ENCODE results near the gene PKLR.
A peak's percentile ranks its signal among the peaks of the same experiment; 100 is the strongest.
"Not testable (repeated sequence)": the region's sequence is repeated elsewhere in the genome, so short reads cannot be mapped to it uniquely, and the experiment has no call there.

PKLR gene

DNA sequence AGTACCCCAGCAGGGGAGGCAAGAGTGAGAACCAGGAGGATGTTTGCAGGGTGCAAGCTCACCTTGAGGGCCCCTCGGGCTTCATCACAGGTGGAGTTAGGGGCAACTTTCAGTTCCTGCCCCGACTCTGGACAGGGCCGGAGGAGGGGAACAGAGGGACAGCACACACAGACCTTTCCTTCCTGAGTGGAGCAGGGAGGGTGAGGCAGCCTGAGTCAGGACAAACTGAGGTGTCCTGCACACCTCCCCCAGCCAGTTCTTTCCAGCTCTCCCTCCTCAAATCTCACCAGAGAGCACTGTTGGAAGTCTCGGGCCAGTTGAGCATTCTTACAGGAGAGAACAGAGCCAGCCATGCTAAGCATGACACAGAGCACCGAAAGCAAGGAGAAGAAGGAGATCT lies 47.4 kb downstream of the PKLR start:
- no peak for DNase-seq (ENCODE audit: low read depth, low spot score)
- TF ChIP-seq EZH2 (IDR thresholded peaks at IDR 0.05) (no peak), FOXP2 (optimal IDR thresholded peaks at IDR 0.05; ENCODE audit: control extremely low read depth, extremely low read length, insufficient read depth) (no peak), POLR2AphosphoS5 (IDR thresholded peaks at IDR 0.05; ENCODE audit: borderline replicate concordance, low read depth, low read length) (no peak)
- Histone ChIP-seq H3K4me3 (peak overlapping the region; percentile 90), H3K27ac (no peak overlapping the region), H3K9ac (ENCODE audit: insufficient read length) (peak overlapping the region; percentile 75), H3K36me3 (ENCODE audit: insufficient read depth, low read length) (peaks cover 8% of the 10 kb centered on the region; the same call in 1 of the 2 replicates), H3K9me3 (ENCODE audit: low read depth, low read length) (no peaks in the 10 kb centered on the region)

DNA sequence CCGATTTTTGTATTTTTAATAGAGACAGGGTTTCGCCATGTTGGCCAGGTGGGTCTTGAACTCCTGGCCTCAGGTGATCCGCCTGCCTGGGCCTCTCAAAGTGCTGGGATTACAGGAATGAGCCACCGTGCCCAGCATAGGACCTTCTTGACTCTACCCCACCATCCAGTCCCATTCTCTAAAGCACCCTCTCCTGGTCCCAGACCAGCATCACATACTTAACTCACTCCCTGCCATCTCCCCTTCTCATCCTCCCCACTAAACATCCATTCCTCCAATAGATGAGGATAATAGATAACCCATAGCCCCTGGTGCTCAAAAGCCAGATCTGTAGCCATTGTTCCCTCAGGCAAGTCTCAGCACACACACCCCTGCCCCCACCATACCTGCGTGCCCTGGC lies 48.0 kb downstream of the PKLR start:
- no peak overlapping the region for H3K9ac ChIP-seq (ENCODE audit: insufficient read length)
- no peaks in the 10 kb centered on the region for H3K9me3 ChIP-seq (ENCODE audit: low read depth, low read length)
- H3K4me3 ChIP-seq: peak overlapping the region; percentile 90; the same call in 1 of the 2 replicates
- peaks cover 5% of the 10 kb centered on the region; the same call in 1 of the 2 replicates for H3K36me3 ChIP-seq (ENCODE audit: insufficient read depth, low read length)
- no peak for DNase-seq (ENCODE audit: low read depth, low spot score)
- no peak overlapping the region for H3K27ac ChIP-seq
- TF ChIP-seq EZH2 (IDR thresholded peaks at IDR 0.05) (no peak), FOXP2 (optimal IDR thresholded peaks at IDR 0.05; ENCODE audit: control extremely low read depth, extremely low read length, insufficient read depth) (no peak), POLR2AphosphoS5 (IDR thresholded peaks at IDR 0.05; ENCODE audit: borderline replicate concordance, low read depth, low read length) (no peak)

DNA sequence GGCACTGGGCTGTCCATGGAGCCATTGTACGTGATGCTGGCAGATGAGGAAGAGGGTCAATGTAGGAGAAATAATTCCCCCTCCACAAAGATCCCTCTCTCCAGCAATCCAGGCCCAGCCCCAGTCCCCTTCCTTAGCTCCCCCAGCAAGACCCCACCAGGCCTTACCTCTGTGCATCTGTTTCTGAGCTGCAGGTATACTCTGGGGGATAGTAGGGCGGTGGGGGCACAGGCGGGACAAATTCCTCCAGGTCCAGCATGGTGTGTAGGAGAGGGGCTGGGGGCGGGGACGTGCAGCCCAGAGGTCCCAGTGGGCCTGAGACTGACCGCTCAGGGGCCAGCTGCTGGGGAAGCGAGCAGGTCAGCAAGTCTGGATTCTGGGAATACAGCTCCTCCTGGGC lies 49.7 kb downstream of the PKLR start:
- Histone ChIP-seq H3K9me3 (ENCODE audit: low read depth, low read length) (no peaks in the 10 kb centered on the region), H3K36me3 (ENCODE audit: insufficient read depth, low read length) (peaks cover 7% of the 10 kb centered on the region; the same call in 1 of the 2 replicates), H3K4me3 (no peak overlapping the region), H3K27ac (no peak overlapping the region), H3K9ac (ENCODE audit: insufficient read length) (no peak overlapping the region)
- no peak for DNase-seq (ENCODE audit: low read depth, low spot score)
- TF ChIP-seq EZH2 (IDR thresholded peaks at IDR 0.05): no peak
- TF ChIP-seq POLR2AphosphoS5 (IDR thresholded peaks at IDR 0.05; ENCODE audit: borderline replicate concordance, low read depth, low read length): no peak
- no peak for TF ChIP-seq FOXP2 (optimal IDR thresholded peaks at IDR 0.05; ENCODE audit: control extremely low read depth, extremely low read length, insufficient read depth)

DNA sequence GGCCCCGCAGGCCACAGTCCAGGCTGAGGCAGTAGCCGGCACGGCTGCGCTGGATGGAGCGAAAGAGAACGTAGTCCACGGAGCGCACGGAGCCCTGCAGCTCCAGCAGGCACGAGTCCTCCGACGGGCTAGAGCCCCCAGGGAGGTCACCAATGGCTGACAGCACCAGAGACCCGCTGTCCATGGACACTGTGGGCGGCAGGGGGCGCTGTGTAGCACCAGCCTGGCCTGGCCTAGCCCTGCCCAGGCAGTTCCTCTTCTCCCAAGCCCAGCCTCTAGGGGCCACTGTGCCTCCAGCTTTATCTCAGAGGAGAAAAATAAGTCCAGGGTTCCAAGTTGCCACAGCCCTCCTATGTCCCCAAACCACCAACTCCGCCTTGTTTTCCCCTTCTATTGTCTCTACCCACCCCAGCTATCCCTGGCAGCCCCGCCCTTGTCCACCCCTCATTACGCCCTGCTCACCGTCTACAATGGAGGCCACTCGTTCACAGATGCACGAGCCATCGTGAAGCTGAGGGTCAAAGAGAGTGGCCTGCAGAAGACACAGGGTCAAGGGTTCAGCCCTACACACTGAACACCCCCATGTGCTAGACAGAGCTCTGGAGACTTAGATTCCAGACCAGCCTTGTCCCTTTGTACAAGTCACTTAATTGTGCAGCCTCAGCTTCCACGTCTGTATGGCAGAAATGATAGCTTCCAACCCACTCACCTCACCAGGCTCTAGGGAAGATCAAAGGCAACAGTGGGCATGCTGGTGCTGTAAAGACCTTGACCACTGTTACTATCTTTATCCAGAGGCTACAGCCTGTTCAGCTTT lies 50.4 kb downstream of the PKLR start:
- Histone ChIP-seq H3K9me3 (ENCODE audit: low read depth, low read length) (no peaks in the 10 kb centered on the region), H3K9ac (ENCODE audit: insufficient read length) (no peak overlapping the region), H3K4me3 (no peak overlapping the region), H3K36me3 (ENCODE audit: insufficient read depth, low read length) (peaks cover 7% of the 10 kb centered on the region; the same call in 1 of the 2 replicates), H3K27ac (no peak overlapping the region)
- DNase-seq (ENCODE audit: low read depth, low spot score): peak; percentile 82
- TF ChIP-seq FOXP2 (optimal IDR thresholded peaks at IDR 0.05; ENCODE audit: control extremely low read depth, extremely low read length, insufficient read depth): no peak
- no peak for TF ChIP-seq EZH2 (IDR thresholded peaks at IDR 0.05)
- no peak for TF ChIP-seq POLR2AphosphoS5 (IDR thresholded peaks at IDR 0.05; ENCODE audit: borderline replicate concordance, low read depth, low read length)

DNA sequence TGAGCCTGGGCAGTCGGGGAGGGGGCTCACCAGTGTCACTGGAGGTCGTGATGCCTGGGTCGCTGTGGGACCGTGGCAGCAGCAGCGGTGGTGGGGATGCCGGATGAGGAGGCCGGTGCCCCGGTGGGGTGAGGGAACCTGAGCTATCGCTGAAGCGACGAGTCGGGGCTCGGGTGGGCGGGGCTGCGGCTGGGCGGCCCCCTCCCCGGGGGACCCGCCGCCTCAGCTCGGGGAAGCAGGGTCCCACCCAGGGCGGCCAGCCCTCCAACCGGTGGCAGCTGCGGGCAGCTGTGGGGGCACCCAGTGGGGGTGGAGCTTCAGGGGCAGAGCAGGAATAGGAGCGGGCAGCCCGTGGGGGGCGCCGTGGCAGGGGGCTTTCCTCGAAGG lies 51.0 kb downstream of the PKLR start:
- no peak overlapping the region for H3K9ac ChIP-seq (ENCODE audit: insufficient read length)
- peaks cover 7% of the 10 kb centered on the region; the same call in 1 of the 2 replicates for H3K36me3 ChIP-seq (ENCODE audit: insufficient read depth, low read length)
- no peak overlapping the region for H3K27ac ChIP-seq
- no peaks in the 10 kb centered on the region for H3K9me3 ChIP-seq (ENCODE audit: low read depth, low read length)
- TF ChIP-seq FOXP2 (optimal IDR thresholded peaks at IDR 0.05; ENCODE audit: control extremely low read depth, extremely low read length, insufficient read depth) (no peak), POLR2AphosphoS5 (IDR thresholded peaks at IDR 0.05; ENCODE audit: borderline replicate concordance, low read depth, low read length) (no peak), EZH2 (IDR thresholded peaks at IDR 0.05) (no peak)
- DNase-seq (ENCODE audit: low read depth, low spot score): no peak
- no peak overlapping the region for H3K4me3 ChIP-seq

DNA sequence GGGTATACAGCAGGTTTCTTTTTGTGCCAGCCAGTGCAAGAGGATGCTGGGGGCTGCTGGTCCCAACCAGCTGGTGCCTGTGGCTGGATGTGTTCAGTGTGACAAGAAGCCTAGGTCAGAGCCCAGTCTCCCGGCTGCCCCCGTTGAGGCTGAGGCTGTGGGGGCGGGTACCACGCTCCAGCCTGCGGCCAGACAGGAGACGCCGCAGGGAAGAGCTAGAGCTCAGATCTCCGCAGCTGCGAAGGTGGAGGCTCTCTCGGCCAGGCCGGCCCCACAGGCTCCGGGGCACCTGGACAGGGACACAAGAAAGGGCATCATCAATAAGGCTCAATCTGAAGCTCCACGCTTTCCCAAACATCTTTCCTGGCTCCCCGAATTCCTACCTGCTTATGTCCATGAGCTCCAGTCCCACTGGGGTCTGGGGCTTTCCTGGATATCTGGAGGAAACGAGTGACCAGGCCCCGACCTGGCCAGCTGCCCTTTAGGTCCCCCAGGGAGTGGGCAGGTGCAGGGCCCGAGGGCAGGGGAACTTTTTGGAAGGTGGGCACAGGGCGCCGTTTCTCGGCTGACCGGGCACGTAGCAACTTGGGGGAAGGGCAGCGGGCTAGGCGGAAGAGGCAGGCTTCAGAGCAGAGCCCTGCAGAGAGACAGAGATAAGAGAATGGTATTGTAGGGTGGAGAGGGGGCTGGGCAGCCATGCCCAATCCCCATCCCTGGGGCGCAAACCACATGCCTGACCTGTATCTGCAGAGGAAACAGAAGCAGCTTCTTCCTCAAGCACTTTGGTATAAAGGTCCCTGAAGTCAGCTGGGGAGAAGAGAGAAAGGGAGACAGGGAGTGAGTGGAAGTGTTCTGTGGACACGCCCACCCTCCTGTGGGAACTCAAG lies 53.3 kb downstream of the PKLR start:
- Histone ChIP-seq H3K4me3 (no peak overlapping the region), H3K27ac (no peak overlapping the region), H3K36me3 (ENCODE audit: insufficient read depth, low read length) (peaks cover 7% of the 10 kb centered on the region; the same call in 1 of the 2 replicates), H3K9me3 (ENCODE audit: low read depth, low read length) (no peaks in the 10 kb centered on the region), H3K9ac (ENCODE audit: insufficient read length) (no peak overlapping the region)
- TF ChIP-seq EZH2 (IDR thresholded peaks at IDR 0.05) (no peak), POLR2AphosphoS5 (IDR thresholded peaks at IDR 0.05; ENCODE audit: borderline replicate concordance, low read depth, low read length) (no peak), FOXP2 (optimal IDR thresholded peaks at IDR 0.05; ENCODE audit: control extremely low read depth, extremely low read length, insufficient read depth) (no peak)
- DNase-seq (ENCODE audit: low read depth, low spot score): no peak

DNA sequence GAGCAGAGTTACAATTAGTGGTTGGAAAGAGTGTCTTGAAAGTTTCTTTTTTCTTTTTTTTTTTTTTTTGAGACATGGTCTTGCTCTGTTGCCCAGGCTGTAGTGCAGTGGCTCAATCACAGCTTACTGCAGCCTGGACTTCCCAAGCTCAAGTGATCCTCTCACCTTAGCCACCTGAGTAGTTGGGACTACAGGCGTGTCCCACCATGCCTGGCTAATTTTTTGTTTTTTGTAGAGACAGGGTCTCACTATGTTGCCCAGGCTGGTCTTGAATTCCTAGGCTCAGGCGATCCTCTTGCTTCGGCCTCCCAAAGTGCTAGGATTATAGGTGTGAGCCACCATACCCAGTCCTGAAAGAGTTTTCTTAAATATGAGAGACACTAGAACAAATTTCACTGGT lies 54.4 kb downstream of the PKLR start:
- not testable (repeated sequence) for DNase-seq (ENCODE audit: low read depth, low spot score); H3K9ac ChIP-seq (ENCODE audit: insufficient read length); H3K9me3 ChIP-seq (ENCODE audit: low read depth, low read length); H3K4me3 ChIP-seq; H3K27ac ChIP-seq; H3K36me3 ChIP-seq (ENCODE audit: insufficient read depth, low read length)

DNA sequence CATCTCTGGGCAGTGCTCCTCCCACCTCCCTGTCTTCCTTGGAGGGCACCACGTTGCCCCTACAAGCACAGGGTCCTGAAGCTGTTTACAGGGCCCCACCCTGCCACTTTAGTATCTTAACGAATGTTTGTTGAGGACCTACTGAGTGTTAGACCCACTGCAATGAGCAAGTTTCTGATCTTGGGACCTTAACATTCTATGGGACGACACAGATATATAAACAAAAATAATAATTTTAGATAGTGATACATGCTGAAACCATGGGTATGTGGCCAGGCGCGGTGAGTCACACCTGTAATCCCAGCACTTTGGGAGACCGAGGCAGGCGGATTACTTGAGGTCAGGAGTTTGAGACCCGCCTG lies 56.1 kb downstream of the PKLR start:
- Histone ChIP-seq H3K27ac (peak overlapping the region; percentile 98), H3K9me3 (ENCODE audit: low read depth, low read length) (no peaks in the 10 kb centered on the region), H3K36me3 (ENCODE audit: insufficient read depth, low read length) (peaks cover 7% of the 10 kb centered on the region; the same call in 1 of the 2 replicates), H3K9ac (ENCODE audit: insufficient read length) (peak overlapping the region; percentile 85), H3K4me3 (peak overlapping the region; percentile 72)
- TF ChIP-seq EZH2 (IDR thresholded peaks at IDR 0.05) (no peak), FOXP2 (optimal IDR thresholded peaks at IDR 0.05; ENCODE audit: control extremely low read depth, extremely low read length, insufficient read depth) (no peak), POLR2AphosphoS5 (IDR thresholded peaks at IDR 0.05; ENCODE audit: borderline replicate concordance, low read depth, low read length) (no peak)
- no peak for DNase-seq (ENCODE audit: low read depth, low spot score)
